Naive thymus-derived CD4-positive, alpha-beta T cell (primary cell): Measurements from ENCODE around the gene VPS26C. TPM values are rescaled to one million over a fixed set of nuclear protein-coding genes. Genes with fewer than 3 reads are reported as not detected.
A peak's percentile ranks its signal among the peaks of the same experiment; 100 is the strongest.

Source experiments
- ATAC-seq: fragments of 150-1000 bp; cut with Tn5 transposase; 2 replicates; pipeline ENCODE4 v1.10.0; 2021; ENCODE audit warnings: mild to moderate bottlenecking, moderate library complexity
- CTCF ChIA-PET: fragments of 350-600 bp; sonication (Branson Sonifier 250); formaldehyde crosslinking; loops from one replicate; lab custom pipeline; 2021; ENCODE audit warnings: antibody characterized with exemption; lab: Charles Lee
- POLR2A ChIA-PET: fragments of 350-600 bp; sonication (Branson Sonifier 250); formaldehyde crosslinking; loops from one replicate; lab custom pipeline; 2021; ENCODE audit warnings: antibody characterized with exemption, inconsistent platforms; lab: Charles Lee
- DNase-seq, 9 donors: peaks; one replicate each; pipeline versions ENCODE4 v3.0.0 to v3.0.0-alpha.2; 2020 to 2022; ENCODE audit warnings: mixed read lengths in 1 of 9
- H3K27ac ChIP-seq: one replicate; pipeline ENCODE4 v1.7.0; 2013; ENCODE audit warnings: mild to moderate bottlenecking, low read depth, low read length, moderate library complexity
- H3K27me3 ChIP-seq, 2 donors: one replicate each; pipeline ENCODE4 v1.7.0; 2013; ENCODE audit warnings: low read length in 2 of 2, mild to moderate bottlenecking in 2 of 2, moderate library complexity in 2 of 2; ENCODE audit not compliant: control insufficient read depth in 2 of 2, insufficient read depth in 2 of 2
- H3K36me3 ChIP-seq, 3 experiments: 1 replicate in 2 of 3; 2 replicates in 1 of 3; pipeline ENCODE4 v1.7.0; 2013; ENCODE audit warnings: low read length in 3 of 3, mild to moderate bottlenecking in 3 of 3, moderate library complexity in 1 of 3; ENCODE audit not compliant: insufficient read depth in 3 of 3, control insufficient read depth in 2 of 3
- H3K4me1 ChIP-seq, 2 donors: one replicate each; pipeline ENCODE4 v1.7.0; 2013; ENCODE audit warnings: low read length in 2 of 2, mild to moderate bottlenecking in 2 of 2, moderate library complexity in 1 of 2; ENCODE audit not compliant: control insufficient read depth in 2 of 2, insufficient read depth in 2 of 2
- H3K4me3 ChIP-seq: 2 replicates; pipeline ENCODE4 v1.7.0; 2013; ENCODE audit warnings: mild to moderate bottlenecking, low read length
- H3K9me3 ChIP-seq, 3 experiments: 1 replicate in 2 of 3; 2 replicates in 1 of 3; pipeline ENCODE4 v1.7.0; 2013; ENCODE audit warnings: low read length in 3 of 3; ENCODE audit not compliant: control insufficient read depth in 2 of 3
- H3K27ac Mint-ChIP-seq, 9 donors: one replicate each; pipeline ENCODE4 v1.8.0; 2020 to 2022; ENCODE audit warnings: mixed read lengths in 9 of 9, mild to moderate bottlenecking in 8 of 9, moderate library complexity in 5 of 9, inconsistent platforms in 2 of 9
- H3K27me3 Mint-ChIP-seq, 5 donors: one replicate each; pipeline ENCODE4 v1.8.0; 2021 to 2022; ENCODE audit warnings: mixed read lengths in 5 of 5, mild to moderate bottlenecking in 1 of 5
- H3K36me3 Mint-ChIP-seq, 5 donors: one replicate each; pipeline ENCODE4 v1.8.0; 2020 to 2022; ENCODE audit warnings: mixed read lengths in 5 of 5, mild to moderate bottlenecking in 3 of 5, inconsistent platforms in 1 of 5
- H3K4me1 Mint-ChIP-seq, 7 donors: one replicate each; pipeline ENCODE4 v1.8.0; 2020 to 2022; ENCODE audit warnings: mixed read lengths in 7 of 7, mild to moderate bottlenecking in 3 of 7, inconsistent platforms in 1 of 7
- H3K4me3 Mint-ChIP-seq, 10 donors: one replicate each; pipeline ENCODE4 v1.8.0; 2020 to 2022; ENCODE audit warnings: mild to moderate bottlenecking in 10 of 10, mixed read lengths in 10 of 10, moderate library complexity in 6 of 10, inconsistent platforms in 2 of 10
- H3K9me3 Mint-ChIP-seq, 11 donors: one replicate each; pipeline ENCODE4 v1.8.0; 2020 to 2022; ENCODE audit warnings: mixed read lengths in 11 of 11, mild to moderate bottlenecking in 4 of 11, inconsistent platforms in 1 of 11, moderate library complexity in 1 of 11
- intact Hi-C, 2 donors: fragments of 100-400 bp; cut with micrococcal nuclease; formaldehyde crosslinking; loops; one replicate each; pipeline ENCODE4 v1.15.1; 2023
- polyA plus RNA-seq, 2 donors: library from polyadenylated mRNA; unstranded; fragments of 300-500 nt; fragmentation: Illumina TruSeq; gene quantifications; one replicate each; pipeline ENCODE4 v1.2.3, GENCODE V29; 2021
- total RNA-seq, 6 experiments: library from RNA in 5 of 6; stranded (reverse) in 5 of 6; gene quantifications; 1 replicate in 5 of 6; 2 replicates in 1 of 6; pipeline ENCODE4 v1.2.3 and lab custom pipeline; 2021 to 2026

Gene VPS26C
- total and polyA plus RNA-seq, 7 experiments from 2014 or later: 46.8 to 83.5 (median 77.7) TPM

DNA sequence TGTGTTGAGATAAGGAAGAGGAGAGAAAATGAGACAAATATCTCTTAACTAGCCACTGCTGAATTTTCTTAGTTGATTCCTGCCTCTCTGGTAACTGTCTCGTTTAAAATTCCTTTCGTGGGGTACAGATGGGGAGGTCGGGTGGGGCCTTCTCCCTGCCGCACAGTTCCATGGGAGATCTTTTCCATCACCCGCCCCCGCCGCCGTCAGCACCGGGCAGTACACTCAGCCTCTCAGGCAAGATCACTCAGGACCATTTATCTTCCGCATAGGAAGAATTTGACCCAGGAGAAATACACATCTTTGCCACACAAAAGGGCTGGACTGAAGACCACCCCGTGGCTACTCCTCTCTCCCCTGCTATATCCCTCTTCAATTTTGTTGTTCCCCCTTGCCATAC lies 2.3 kb upstream of the VPS26C start:
- Mint-ChIP-seq H3K27ac (peak overlapping the region; percentile 11 to 98 (median 77)), H3K36me3 (peaks cover 0 to 15% (median 5%) of the 10 kb centered on the region in 5 donors), H3K4me1 (peaks cover 10 to 44% (median 31%) of the 10 kb centered on the region in 7 donors), H3K9me3 (peaks cover 0 to 2% (median 0%) of the 10 kb centered on the region in 11 donors), H3K4me3 (peak overlapping the region in 9 of 10 donors; percentile 55 to 96 (median 93)), H3K27me3 (peaks cover 0 to 17% (median 0%) of the 10 kb centered on the region in 5 donors)
- Histone ChIP-seq H3K9me3 (no peaks in the 10 kb centered on the region), H3K27ac (no peak overlapping the region), H3K4me1 (peaks cover 5 to 7% of the 10 kb centered on the region in 2 donors), H3K4me3 (no peak overlapping the region), H3K36me3 (peaks cover 0 to 3% (median 0%) of the 10 kb centered on the region in 3 experiments), H3K27me3 (no peaks in the 10 kb centered on the region)
- CTCF ChIA-PET: no interaction called here
- DNase-seq: no peak
- POLR2A ChIA-PET: interaction anchor here (0.5 kb wide), 1 partner anchor 75 kb away, joined by 5 read pairs; no protein-coding TSS in a partner anchor
- intact Hi-C loops: loop anchor here (5.0 to 10.0 kb wide), 8 partner anchors 102 to 1915 kb away; partner anchors contain the start of genes HLCS (in 2 of the 2), PSMG1 (in 2 of the 2), SETD4 (in 2 of the 2) and DOP1B (in 1 of the 2)
- ATAC-seq: no peak

DNA sequence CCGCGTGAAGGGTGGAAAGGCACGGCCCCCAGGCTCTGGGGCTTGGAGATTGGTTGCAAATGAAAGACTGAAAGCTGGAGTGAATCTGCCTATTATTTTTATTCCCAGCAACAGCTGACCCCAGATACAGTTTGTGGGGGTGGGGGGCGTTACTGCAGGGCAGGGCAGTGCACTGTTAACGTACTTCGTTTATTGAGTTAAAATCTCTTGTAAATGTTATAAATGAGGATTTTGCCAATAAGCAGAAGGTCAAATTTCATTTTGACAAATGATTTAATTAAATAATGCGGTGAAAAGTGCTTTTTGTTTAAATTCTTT lies 1.0 kb upstream of the VPS26C start:
- Histone ChIP-seq H3K36me3 (peaks cover 0 to 3% (median 0%) of the 10 kb centered on the region in 3 experiments), H3K27ac (peak overlapping the region; percentile 90), H3K4me1 (peaks cover 5 to 7% of the 10 kb centered on the region in 2 donors), H3K27me3 (no peaks in the 10 kb centered on the region), H3K9me3 (no peaks in the 10 kb centered on the region), H3K4me3 (peak overlapping the region; percentile 95)
- intact Hi-C loops: loop anchor here (5.0 to 10.0 kb wide), 8 partner anchors 101 to 1917 kb away; partner anchors contain the start of genes HLCS (in 2 of the 2), PSMG1 (in 2 of the 2), SETD4 (in 2 of the 2) and DOP1B (in 1 of the 2)
- ATAC-seq (no peak), DNase-seq (no peak)
- ChIA-PET POLR2A (interaction anchor here (0.7 to 3.6 kb wide), 12 partner anchors 11 to 295 kb away, joined by 3 to 37 read pairs (median 8); partner anchors contain the start of gene DYRK1A), CTCF (interaction anchor here (1.1 kb wide), 1 partner anchor 97 kb away, joined by 3 read pairs; no protein-coding TSS in a partner anchor)
- H3K4me3 Mint-ChIP-seq: peak overlapping the region; percentile 88 to 96 (median 94)
- H3K9me3 Mint-ChIP-seq: peaks cover 0 to 2% (median 0%) of the 10 kb centered on the region in 11 donors
- H3K36me3 Mint-ChIP-seq: peaks cover 0 to 15% (median 5%) of the 10 kb centered on the region in 5 donors
- H3K27ac Mint-ChIP-seq: peak overlapping the region; percentile 83 to 99 (median 97)
- peaks cover 0 to 11% (median 0%) of the 10 kb centered on the region in 5 donors for H3K27me3 Mint-ChIP-seq
- peaks cover 12 to 57% (median 43%) of the 10 kb centered on the region in 7 donors for H3K4me1 Mint-ChIP-seq

- H3K4me1 ChIP-seq: peaks cover 5 to 7% of the 10 kb centered on the region in 2 donors
- Mint-ChIP-seq H3K36me3 (peaks cover 0 to 17% (median 12%) of the 10 kb centered on the region in 5 donors), H3K4me1 (peaks cover 19 to 67% (median 55%) of the 10 kb centered on the region in 7 donors), H3K27me3 (peaks cover 0 to 6% (median 0%) of the 10 kb centered on the region in 5 donors), H3K4me3 (peak overlapping the region; percentile 88 to 96 (median 94)), H3K27ac (peak overlapping the region; percentile 94 to 99 (median 98)), H3K9me3 (peaks cover 0 to 2% (median 0%) of the 10 kb centered on the region in 11 donors)
- ChIA-PET POLR2A (interaction anchor here (0.5 to 3.6 kb wide), 16 partner anchors 9 to 1190 kb away, joined by 3 to 37 read pairs (median 6); partner anchors contain the start of gene DYRK1A), CTCF (interaction anchor here (0.6 to 1.2 kb wide), 2 partner anchors 50 to 103 kb away, joined by 3 read pairs; no protein-coding TSS in a partner anchor)
- peak overlapping the region; percentile 90 for H3K27ac ChIP-seq
- H3K27me3 ChIP-seq: no peaks in the 10 kb centered on the region
- DNase-seq (peak in 2 of 9 donors; percentile 53 to 82), ATAC-seq (peak; percentile 26)
- H3K4me3 ChIP-seq: peak overlapping the region; percentile 95
- intact Hi-C loops: loop anchor here (1.0 to 10.0 kb wide), 21 partner anchors 8 to 1918 kb away; partner anchors contain the start of genes DOP1B (in 2 of the 2), DYRK1A (in 2 of the 2), HLCS (in 2 of the 2) and PIGP (in 2 of the 2)
- peaks cover 0 to 3% (median 0%) of the 10 kb centered on the region in 3 experiments for H3K36me3 ChIP-seq
- no peaks in the 10 kb centered on the region for H3K9me3 ChIP-seq
Observed at GRCh38 chr21:37266515-37267221, 466 bp downstream of the VPS26C start.

GRCh38 chr21:37264808-37265207 lies 2.3 kb downstream of the VPS26C start:
- Histone ChIP-seq H3K36me3 (peaks cover 0 to 3% (median 0%) of the 10 kb centered on the region in 3 experiments), H3K9me3 (no peaks in the 10 kb centered on the region), H3K27ac (no peak overlapping the region), H3K27me3 (no peaks in the 10 kb centered on the region), H3K4me3 (no peak overlapping the region), H3K4me1 (peaks cover 5 to 7% of the 10 kb centered on the region in 2 donors)
- Mint-ChIP-seq H3K36me3 (peaks cover 0 to 21% (median 7%) of the 10 kb centered on the region in 5 donors), H3K4me3 (peak overlapping the region in 8 of 10 donors; percentile 14 to 94 (median 52)), H3K9me3 (no peaks in the 10 kb centered on the region), H3K27me3 (peaks cover 0 to 4% (median 0%) of the 10 kb centered on the region in 5 donors), H3K27ac (peak overlapping the region in 6 of 9 donors; percentile 2 to 69 (median 42)), H3K4me1 (peaks cover 19 to 69% (median 62%) of the 10 kb centered on the region in 7 donors)
- ChIA-PET POLR2A (interaction anchor here (0.6 to 1.1 kb wide), 4 partner anchors 21 to 299 kb away, joined by 3 to 5 read pairs (median 3); no protein-coding TSS in a partner anchor), CTCF (no interaction called here)
- ATAC-seq (no peak), DNase-seq (no peak)
- intact Hi-C loops: loop anchor here (5.0 to 10.0 kb wide), 8 partner anchors 98 to 1920 kb away; partner anchors contain the start of genes HLCS (in 2 of the 2), PSMG1 (in 2 of the 2), SETD4 (in 2 of the 2) and DOP1B (in 1 of the 2)

GRCh38 chr21:37263827-37264600 lies 3.1 kb downstream of the VPS26C start:
- peaks cover 19 to 70% (median 58%) of the 10 kb centered on the region in 7 donors for H3K4me1 Mint-ChIP-seq
- Histone ChIP-seq H3K27ac (no peak overlapping the region), H3K4me3 (no peak overlapping the region), H3K36me3 (peaks cover 0 to 3% (median 0%) of the 10 kb centered on the region in 3 experiments), H3K27me3 (no peaks in the 10 kb centered on the region), H3K4me1 (peaks cover 7 to 8% of the 10 kb centered on the region in 2 donors), H3K9me3 (no peaks in the 10 kb centered on the region)
- no peak for ATAC-seq
- intact Hi-C loops: loop anchor here (10.0 kb wide), 3 partner anchors 939 to 1921 kb away; partner anchors contain the start of genes SETD4 (in 2 of the 2), MORC3 (in 1 of the 2) and PSMG1 (in 1 of the 2)
- peak overlapping the region in 4 of 9 donors; percentile 38 to 81 (median 58) for H3K27ac Mint-ChIP-seq
- no peak for DNase-seq
- peaks cover 0 to 19% (median 4%) of the 10 kb centered on the region in 5 donors for H3K36me3 Mint-ChIP-seq
- ChIA-PET CTCF (no interaction called here), POLR2A (interaction anchor here (0.6 to 1.1 kb wide), 3 partner anchors 20 to 300 kb away, joined by 3 read pairs; no protein-coding TSS in a partner anchor)
- peak overlapping the region in 4 of 10 donors; percentile 35 to 88 (median 56) for H3K4me3 Mint-ChIP-seq
- no peaks in the 10 kb centered on the region for H3K9me3 Mint-ChIP-seq
- peaks cover 0 to 4% (median 0%) of the 10 kb centered on the region in 5 donors for H3K27me3 Mint-ChIP-seq
